Chondrocyte (in vitro differentiated cells): ENCODE results near the gene LYPLA2. TPM values are rescaled to one million over a fixed set of nuclear protein-coding genes. Genes with fewer than 3 reads are reported as not detected.

Source experiments
- DNase-seq: peaks from one replicate; pipeline ENCODE4 v3.0.0; 2021; ENCODE audit warnings: mixed read lengths, low spot score
- H3K27ac Mint-ChIP-seq: one replicate; pipeline ENCODE4 v1.8.0; 2021; ENCODE audit warnings: mild to moderate bottlenecking, moderate library complexity, mixed read lengths; ENCODE audit not compliant: unreplicated experiment
- H3K27me3 Mint-ChIP-seq: 2 replicates; pipeline ENCODE4 v1.8.0; 2021; ENCODE audit warnings: low read depth, mixed read lengths
- H3K36me3 Mint-ChIP-seq: 2 replicates; pipeline ENCODE4 v1.8.0; 2021; ENCODE audit warnings: low read depth, mixed read lengths
- H3K4me1 Mint-ChIP-seq: 2 replicates; pipeline ENCODE4 v1.8.0; 2021; ENCODE audit warnings: low read depth, mild to moderate bottlenecking, mixed read lengths
- H3K4me3 Mint-ChIP-seq: one replicate; pipeline ENCODE4 v1.8.0; 2021; ENCODE audit warnings: mild to moderate bottlenecking, moderate library complexity, mixed read lengths; ENCODE audit not compliant: unreplicated experiment
- H3K9me3 Mint-ChIP-seq: 2 replicates; pipeline ENCODE4 v1.8.0; 2021; ENCODE audit warnings: low read depth, mixed read lengths
- CTCF ChIP-seq: fragments of 200-600 bp; sonication (generic); IDR thresholded peaks from 2 replicates; pipeline ENCODE4 v1.5.0; 2021; ENCODE audit warnings: antibody characterized with exemption, mild to moderate bottlenecking, moderate library complexity
- total RNA-seq: library from RNA; stranded (reverse); gene quantifications from 3 replicates; pipeline ENCODE4 v1.2.1, GENCODE V29; 2021

Gene LYPLA2
- total RNA-seq, 1 donor from 2014 or later, result 40.4 TPM

GRCh38 chr1:23803674-23804073 lies 12.7 kb downstream of the LYPLA2 start:
- Mint-ChIP-seq H3K9me3 (no peaks in the 10 kb centered on the region), H3K27me3 (no peaks in the 10 kb centered on the region), H3K4me1 (peaks cover 14% of the 10 kb centered on the region), H3K27ac (no peak overlapping the region), H3K36me3 (peaks cover 3% of the 10 kb centered on the region), H3K4me3 (no peak overlapping the region)
- DNase-seq, result no peak
- no peak for TF ChIP-seq CTCF

- H3K4me1 Mint-ChIP-seq, result peaks cover 10% of the 10 kb centered on the region
- peak; percentile 49 for TF ChIP-seq CTCF
- H3K9me3 Mint-ChIP-seq, result no peaks in the 10 kb centered on the region
- no peak overlapping the region for H3K4me3 Mint-ChIP-seq
- H3K36me3 Mint-ChIP-seq, result peaks cover 3% of the 10 kb centered on the region
- H3K27me3 Mint-ChIP-seq, result no peaks in the 10 kb centered on the region
- H3K27ac Mint-ChIP-seq, result no peak overlapping the region
- DNase-seq, result no peak
Measured at GRCh38 chr1:23804183-23804835, 13.4 kb downstream of the LYPLA2 start.

- H3K4me3 Mint-ChIP-seq, result no peak overlapping the region
- no peak overlapping the region for H3K27ac Mint-ChIP-seq
- no peak for TF ChIP-seq CTCF
- peaks cover 4% of the 10 kb centered on the region for H3K4me1 Mint-ChIP-seq
- H3K36me3 Mint-ChIP-seq, result peaks cover 3% of the 10 kb centered on the region
- no peak for DNase-seq
- H3K9me3 Mint-ChIP-seq, result no peaks in the 10 kb centered on the region
- H3K27me3 Mint-ChIP-seq, result no peaks in the 10 kb centered on the region
Measured at GRCh38 chr1:23805025-23805424, 14.1 kb downstream of the LYPLA2 start.

- no peaks in the 10 kb centered on the region for H3K9me3 Mint-ChIP-seq
- H3K4me1 Mint-ChIP-seq, result peaks cover 1% of the 10 kb centered on the region
- no peak for DNase-seq
- peaks cover 3% of the 10 kb centered on the region for H3K36me3 Mint-ChIP-seq
- no peak overlapping the region for H3K4me3 Mint-ChIP-seq
- H3K27me3 Mint-ChIP-seq, result no peaks in the 10 kb centered on the region
- TF ChIP-seq CTCF, result no peak
- H3K27ac Mint-ChIP-seq, result no peak overlapping the region
Measured at GRCh38 chr1:23806280-23806679, 15.3 kb downstream of the LYPLA2 start.

GRCh38 chr1:23807453-23807852 lies 16.5 kb downstream of the LYPLA2 start:
- H3K4me1 Mint-ChIP-seq, result no peaks in the 10 kb centered on the region
- H3K4me3 Mint-ChIP-seq, result no peak overlapping the region
- no peak for TF ChIP-seq CTCF
- DNase-seq, result no peak
- peaks cover 3% of the 10 kb centered on the region for H3K36me3 Mint-ChIP-seq
- no peaks in the 10 kb centered on the region for H3K9me3 Mint-ChIP-seq
- H3K27me3 Mint-ChIP-seq, result no peaks in the 10 kb centered on the region
- no peak overlapping the region for H3K27ac Mint-ChIP-seq
